ENCODE results near the gene PDE6C. TPM values are rescaled to one million over a fixed set of nuclear protein-coding genes. Genes with fewer than 3 reads are reported as not detected.

Gene PDE6C
- total and polyA plus RNA-seq, 2 of the 8 experiments (the other 6 are each of a cell fraction or from before 2014, with no cell fraction given) = not detected

- no peak overlapping the region for H4K91ac ChIP-seq (replicated peaks; ENCODE audit: insufficient read length, low read length)
- no peak overlapping the region for H2BK15ac ChIP-seq (ENCODE audit: low read length)
- no peaks in the 10 kb centered on the region for H3K79me2 ChIP-seq (ENCODE audit: control insufficient read depth in 1 of 2, insufficient read depth in 2 of 2, low read length in 2 of 2)
- no peak overlapping the region for H3K14ac ChIP-seq (ENCODE audit: insufficient read length)
- H3K56ac ChIP-seq (replicated peaks; ENCODE audit: insufficient read length, low read depth, low read length) = no peak overlapping the region
- FAIRE-seq (no peak), DNase-seq (ENCODE audit: low read depth in 1 of 2, low spot score in 2 of 2) (no peak)
- H3K9me3 ChIP-seq (ENCODE audit: insufficient read depth in 2 of 2, low read depth in 1 of 2, low read length in 1 of 2) = no peaks in the 10 kb centered on the region
- no peak overlapping the region for H2BK5ac ChIP-seq (ENCODE audit: low read depth, low read length)
- POLR2A ChIA-PET (ENCODE audit: partially characterized antibody) = no interaction called here
- H3K18ac ChIP-seq (ENCODE audit: extremely low read depth, low read length) = no peak overlapping the region
- no peak overlapping the region for H2BK12ac ChIP-seq (ENCODE audit: low read depth, low read length)
- TF ChIP-seq POU5F1 (IDR thresholded peaks at IDR 0.05; ENCODE audit: low read depth, low read length) = no peak
- no peak for TF ChIP-seq MAFK (IDR thresholded peaks at IDR 0.05; ENCODE audit: low read depth, low read length)
- TF ChIP-seq RFX5 (IDR thresholded peaks at IDR 0.05; ENCODE audit: borderline replicate concordance, low read depth, low read length) = no peak
- TF ChIP-seq CHD2 (IDR thresholded peaks at IDR 0.05; ENCODE audit: low read length) = no peak
- TF ChIP-seq ATF2 (IDR thresholded peaks at IDR 0.05; ENCODE audit: low read length) = no peak
- no peak for TF ChIP-seq HDAC6 (IDR thresholded peaks at IDR 0.05; ENCODE audit: low read depth, low read length)
- no peak for TF ChIP-seq E2F6 (IDR thresholded peaks at IDR 0.05)
- no peak overlapping the region for H3K4me2 ChIP-seq (ENCODE audit: insufficient read depth in 1 of 2, low read depth in 2 of 2, low read length in 2 of 2)
- peaks cover 27 to 45% (median 35%) of the 10 kb centered on the region in 4 experiments for H3K27me3 ChIP-seq (replicated peaks in 1 of 4; ENCODE audit: control insufficient read depth in 3 of 4, extremely low read depth in 1 of 4, insufficient read depth in 3 of 4, low read length in 3 of 4)
- no peaks in the 10 kb centered on the region for H3K79me1 ChIP-seq (ENCODE audit: low read depth, low read length)
- no peaks in the 10 kb centered on the region for H4K20me1 ChIP-seq (replicated peaks in 1 of 2; ENCODE audit: control insufficient read depth in 1 of 2, insufficient read depth in 2 of 2, low read length in 2 of 2)
- H3K27ac ChIP-seq (ENCODE audit: low read depth, low read length) = no peak overlapping the region
- no peak overlapping the region for H2BK120ac ChIP-seq (replicated peaks; ENCODE audit: low read depth, low read length)
- 79% methylated on average over 2 of the region's 2 CpGs; no CpG with 5 or more reads in 1 of the 2 experiments for WGBS, 2 experiments (ENCODE audit: extremely low coverage in 1 of 2, insufficient coverage in 1 of 2, insufficient read length in 1 of 2, insufficient replicate concordance in 2 of 2, low coverage in 1 of 2, low lambda C conversion rate in 2 of 2, missing lambda C conversion rate in 1 of 2)
- no peak overlapping the region for H2AFZ ChIP-seq (ENCODE audit: low read length)
- peaks cover 7% of the 10 kb centered on the region; the same call in 1 of the 2 replicates for H3K23me2 ChIP-seq (ENCODE audit: low read depth, low read length)
- CTCF ChIA-PET (ENCODE audit: partially characterized antibody) = interaction anchor here (0.9 kb wide), 1 partner anchor 12 kb away, joined by 4 read pairs; no protein-coding TSS in a partner anchor
- H3K4ac ChIP-seq (replicated peaks; ENCODE audit: insufficient read length, low read depth, low read length) = no peak overlapping the region
- H3K9ac ChIP-seq (replicated peaks in 1 of 4; ENCODE audit: extremely low read depth in 1 of 4, low read depth in 3 of 4, low read length in 3 of 4) = no peak overlapping the region
- no peak overlapping the region for H3K23ac ChIP-seq (ENCODE audit: insufficient read length)
- no peaks in the 10 kb centered on the region for H3K36me3 ChIP-seq (ENCODE audit: control insufficient read depth in 2 of 4, insufficient read depth in 4 of 4, low read length in 3 of 4)
- no peak overlapping the region for H2AK5ac ChIP-seq (ENCODE audit: low read depth, low read length)
- no peak overlapping the region for H3K4me3 ChIP-seq (ENCODE audit: extremely low read depth in 1 of 4, insufficient read depth in 2 of 4, low read depth in 3 of 4, low read length in 4 of 4)
- H4K5ac ChIP-seq (ENCODE audit: insufficient read length, low read depth, low read length) = no peak overlapping the region
- peaks cover 0 to 4% (median under 1%) of the 10 kb centered on the region in 4 experiments; a peak in 3 of 7 replicates for H3K4me1 ChIP-seq (replicated peaks in 1 of 4; ENCODE audit: control insufficient read depth in 3 of 4, insufficient read depth in 4 of 4, low read length in 3 of 4)
- no peak overlapping the region for H2BK20ac ChIP-seq (ENCODE audit: low read length)
- no peak overlapping the region for H4K8ac ChIP-seq (ENCODE audit: extremely low read depth, insufficient read depth, low read length)
Measured at GRCh38 chr10:93603023-93603422, 9.3 kb upstream of the PDE6C start.

Data from H1 (cell line).